Right lobe of liver (tissue), 4 donors: ENCODE data around the gene TRMT13.

Experiments used
- POLR2A ChIP-seq: fragments of 450-650 bp; IDR thresholded peaks from one replicate; pipeline ENCODE4 v1.6.1; 2017; ENCODE audit warnings: antibody characterized with exemption, mild to moderate bottlenecking
- TF ChIP-seq, protein P1 (sequence below), 4 donors: fragments of 200-600 bp in 3 of 4; fragments of 450-650 bp in 1 of 4; IDR thresholded peaks; one replicate each; pipeline versions ENCODE4 v1.5.1 to v1.8.0; 2016 to 2022; ENCODE audit warnings: antibody characterized with exemption in 4 of 4, mild to moderate bottlenecking in 2 of 4
- donor health status: DM: no; HTN: no; CAD: no.
- donor health status: DM: no; HTN: no; CAD: no.
- donor health status: DM: no; HTN: yes; CAD: no.

DNA sequence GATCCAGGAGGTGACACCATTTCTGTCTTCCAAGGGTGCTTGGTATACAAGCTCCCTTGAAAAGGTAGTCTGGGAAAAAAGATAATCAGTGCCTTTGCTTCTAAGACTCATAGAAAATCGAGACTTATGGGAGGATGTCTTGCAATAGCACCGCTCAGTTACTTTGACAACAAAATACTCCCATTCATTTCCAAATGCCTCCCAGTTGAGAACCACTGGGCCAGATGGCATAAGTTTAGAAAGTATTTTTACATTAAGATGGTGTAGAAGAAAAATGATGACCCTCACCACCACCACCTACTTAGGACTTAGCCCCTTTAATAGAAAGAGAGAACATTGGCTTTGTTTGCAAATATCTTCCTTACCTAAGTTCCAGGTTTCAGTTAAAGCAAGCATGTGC is 4.6 kb downstream of the TRMT13 start:
- TF ChIP-seq, protein P1, sequence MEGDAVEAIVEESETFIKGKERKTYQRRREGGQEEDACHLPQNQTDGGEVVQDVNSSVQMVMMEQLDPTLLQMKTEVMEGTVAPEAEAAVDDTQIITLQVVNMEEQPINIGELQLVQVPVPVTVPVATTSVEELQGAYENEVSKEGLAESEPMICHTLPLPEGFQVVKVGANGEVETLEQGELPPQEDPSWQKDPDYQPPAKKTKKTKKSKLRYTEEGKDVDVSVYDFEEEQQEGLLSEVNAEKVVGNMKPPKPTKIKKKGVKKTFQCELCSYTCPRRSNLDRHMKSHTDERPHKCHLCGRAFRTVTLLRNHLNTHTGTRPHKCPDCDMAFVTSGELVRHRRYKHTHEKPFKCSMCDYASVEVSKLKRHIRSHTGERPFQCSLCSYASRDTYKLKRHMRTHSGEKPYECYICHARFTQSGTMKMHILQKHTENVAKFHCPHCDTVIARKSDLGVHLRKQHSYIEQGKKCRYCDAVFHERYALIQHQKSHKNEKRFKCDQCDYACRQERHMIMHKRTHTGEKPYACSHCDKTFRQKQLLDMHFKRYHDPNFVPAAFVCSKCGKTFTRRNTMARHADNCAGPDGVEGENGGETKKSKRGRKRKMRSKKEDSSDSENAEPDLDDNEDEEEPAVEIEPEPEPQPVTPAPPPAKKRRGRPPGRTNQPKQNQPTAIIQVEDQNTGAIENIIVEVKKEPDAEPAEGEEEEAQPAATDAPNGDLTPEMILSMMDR (IDR thresholded peaks at IDR 0.05) = no peak
- no peak for TF ChIP-seq POLR2A
